ENCODE data around the gene TADA2B. TPM values are rescaled to one million over a fixed set of nuclear protein-coding genes. Genes with fewer than 3 reads are reported as not detected.

TADA2B gene
- total RNA-seq, 2 donors from 2014 or later, result 20.8 to 27.0 TPM

GRCh38 chr4:7044137-7044930, 1.2 kb downstream of the TADA2B start:
- no peaks in the 10 kb centered on the region for H3K27me3 ChIP-seq
- peaks cover 0 to 50% of the 10 kb centered on the region in 2 donors for H3K4me1 ChIP-seq
- peaks cover 4% of the 10 kb centered on the region for H3K36me3 ChIP-seq
- no peak for TF ChIP-seq CTCF (IDR thresholded peaks at IDR 0.05)
- H3K4me3 ChIP-seq, result peak overlapping the region; percentile 95 to 98
- no peaks in the 10 kb centered on the region for H3K9me3 ChIP-seq
- peak overlapping the region; percentile 88 to 90 for H3K27ac ChIP-seq
- no peak for DNase-seq (ENCODE audit: low spot score)

GRCh38 chr4:7045553-7045952, 2.4 kb downstream of the TADA2B start:
- Histone ChIP-seq H3K4me3 (no peak overlapping the region), H3K27ac (peak overlapping the region in 1 of 2 donors; percentile 90), H3K36me3 (peaks cover 4% of the 10 kb centered on the region), H3K9me3 (no peaks in the 10 kb centered on the region), H3K4me1 (peaks cover 0 to 62% of the 10 kb centered on the region in 2 donors), H3K27me3 (no peaks in the 10 kb centered on the region)
- TF ChIP-seq CTCF (IDR thresholded peaks at IDR 0.05), result no peak
- no peak for DNase-seq (ENCODE audit: low spot score)

- H3K27ac ChIP-seq, result peak overlapping the region in 1 of 2 donors; percentile 31
- H3K4me3 ChIP-seq, result no peak overlapping the region
- peaks cover 0 to 68% of the 10 kb centered on the region in 2 donors for H3K4me1 ChIP-seq
Observed at GRCh38 chr4:7045961-7046921, 3.1 kb downstream of the TADA2B start.

GRCh38 chr4:7046971-7047370, 3.8 kb downstream of the TADA2B start:
- Histone ChIP-seq H3K27ac (peak overlapping the region in 1 of 2 donors; percentile 26), H3K4me1 (peaks cover 0 to 64% of the 10 kb centered on the region in 2 donors), H3K36me3 (peaks cover 4% of the 10 kb centered on the region), H3K4me3 (no peak overlapping the region), H3K9me3 (no peaks in the 10 kb centered on the region), H3K27me3 (no peaks in the 10 kb centered on the region)
- DNase-seq (ENCODE audit: low spot score), result no peak
- no peak for TF ChIP-seq CTCF (IDR thresholded peaks at IDR 0.05)

More at GRCh38 chr4:7045961-7046921, 3.1 kb downstream of the TADA2B start:
- no peaks in the 10 kb centered on the region for H3K9me3 ChIP-seq
- DNase-seq (ENCODE audit: low spot score), result no peak
- peaks cover 4% of the 10 kb centered on the region for H3K36me3 ChIP-seq
- TF ChIP-seq CTCF (IDR thresholded peaks at IDR 0.05), result no peak
- H3K27me3 ChIP-seq, result no peaks in the 10 kb centered on the region

GRCh38 chr4:7048642-7049041, 5.5 kb downstream of the TADA2B start:
- Histone ChIP-seq H3K36me3 (peaks cover 4% of the 10 kb centered on the region), H3K27me3 (no peaks in the 10 kb centered on the region), H3K4me3 (no peak overlapping the region), H3K9me3 (no peaks in the 10 kb centered on the region), H3K4me1 (peaks cover 0 to 73% of the 10 kb centered on the region in 2 donors), H3K27ac (no peak overlapping the region)
- no peak for TF ChIP-seq CTCF (IDR thresholded peaks at IDR 0.05)
- no peak for DNase-seq (ENCODE audit: low spot score)
